Measurements from ENCODE around the gene FASTK.
"Not testable (repeated sequence)": the region's sequence is repeated elsewhere in the genome, so short reads cannot be mapped to it uniquely, and the experiment has no call there.

FASTK gene

DNA sequence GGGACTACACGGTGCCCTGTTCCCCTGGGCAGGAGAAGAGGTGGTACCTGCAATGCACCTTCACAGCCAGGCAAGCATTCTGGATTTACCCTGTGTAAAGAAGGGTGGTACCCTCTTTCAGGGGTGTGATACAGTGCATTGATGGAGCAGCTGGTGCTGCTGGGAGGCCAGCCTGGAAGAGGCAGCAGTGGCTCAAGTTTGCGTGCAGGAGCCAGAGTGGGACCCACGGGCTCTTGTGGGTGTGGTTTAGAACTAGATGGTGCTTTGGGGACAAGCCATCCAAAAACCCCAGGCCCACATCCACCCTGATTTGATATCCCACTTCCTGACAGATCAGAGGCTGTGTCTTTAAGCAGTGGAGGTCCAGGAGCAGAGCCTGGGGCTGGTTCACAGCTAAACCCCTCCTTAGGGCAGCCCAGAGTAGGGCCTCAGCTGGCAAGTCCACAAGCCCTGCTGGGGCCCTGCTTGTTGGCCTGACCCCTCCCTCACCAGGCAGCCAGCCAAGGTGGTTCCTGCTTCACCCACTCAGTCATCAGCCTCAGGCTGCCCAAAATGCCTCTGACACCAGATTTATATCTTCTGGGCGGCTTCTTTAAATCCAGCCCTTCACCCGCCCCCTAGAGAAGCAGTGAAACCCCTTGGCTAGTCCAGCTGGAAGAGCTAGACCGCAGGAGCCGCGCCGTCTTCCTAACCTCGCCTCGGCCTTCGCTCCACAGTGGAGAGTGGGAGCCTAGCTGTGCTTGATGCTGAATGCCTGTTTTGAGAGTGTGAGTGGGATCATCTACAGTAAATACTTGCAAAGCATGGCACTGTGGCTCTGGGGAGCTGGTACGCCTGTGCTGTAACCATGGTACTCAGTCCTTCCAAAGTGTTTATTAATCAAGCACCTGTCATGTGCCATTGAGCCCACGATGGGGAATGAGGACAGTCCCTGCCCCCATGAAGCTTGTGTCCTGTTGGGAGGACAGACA is 33.7 kb downstream of the FASTK start:
- DNase-seq (ENCODE audit: low spot score): no peak

DNA sequence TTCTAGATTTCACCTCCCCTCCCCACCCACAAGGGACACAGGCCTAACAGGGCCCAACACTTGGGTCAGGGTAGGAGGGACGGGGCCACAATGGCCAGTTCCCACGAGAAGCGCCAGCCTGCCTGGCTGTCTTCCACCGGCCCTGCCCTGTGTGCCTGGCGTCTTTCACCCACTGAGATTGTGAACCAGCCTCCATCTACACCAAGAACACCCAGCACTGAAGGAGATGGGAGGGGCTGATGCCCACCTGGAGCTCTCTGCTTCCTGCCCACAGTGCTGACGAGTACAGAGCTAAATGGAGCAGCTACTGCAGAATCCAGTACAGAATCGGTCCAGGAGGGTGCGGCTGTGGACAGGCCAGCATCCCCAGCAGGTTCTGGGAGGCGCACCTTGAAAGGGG is 34.6 kb downstream of the FASTK start:
- DNase-seq (ENCODE audit: low spot score): no peak

DNA sequence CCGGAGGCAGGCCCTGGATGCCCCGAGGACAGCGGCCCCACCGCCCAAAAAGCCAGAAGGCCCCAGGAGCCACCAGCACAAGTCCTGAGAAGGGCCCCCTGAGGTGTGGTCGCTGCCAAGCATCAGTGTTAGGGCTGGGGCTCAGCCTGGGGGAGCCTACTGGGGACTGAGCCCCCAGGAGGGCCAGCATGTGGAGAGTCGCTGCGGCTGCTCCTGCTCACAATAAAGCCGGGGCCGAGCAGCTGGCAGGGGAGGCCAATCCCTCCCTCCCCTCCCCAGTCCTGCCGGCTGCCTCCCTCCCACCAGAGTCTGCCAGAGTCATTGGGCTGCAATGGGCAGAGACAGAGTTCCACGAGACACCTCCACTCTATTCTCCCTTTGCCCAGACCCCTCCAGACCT is 35.3 kb downstream of the FASTK start:
- no peak for DNase-seq (ENCODE audit: low spot score)

DNA sequence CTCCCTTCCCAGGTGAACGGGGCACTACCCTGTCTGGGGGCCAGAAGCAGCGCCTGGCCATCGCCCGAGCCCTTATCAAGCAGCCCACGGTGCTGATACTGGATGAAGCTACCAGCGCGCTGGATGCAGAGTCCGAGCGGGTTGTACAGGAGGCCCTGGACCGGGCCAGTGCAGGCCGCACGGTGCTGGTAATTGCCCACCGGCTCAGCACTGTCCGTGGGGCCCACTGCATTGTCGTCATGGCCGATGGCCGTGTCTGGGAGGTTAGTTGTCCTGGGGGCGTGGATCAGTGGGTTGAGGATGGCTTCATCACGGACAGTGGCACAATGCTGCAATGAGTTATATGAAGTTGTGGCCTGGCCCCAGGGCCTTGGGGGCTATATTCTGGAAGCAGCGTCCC is 36.6 kb downstream of the FASTK start:
- DNase-seq (ENCODE audit: low spot score): no peak

DNA sequence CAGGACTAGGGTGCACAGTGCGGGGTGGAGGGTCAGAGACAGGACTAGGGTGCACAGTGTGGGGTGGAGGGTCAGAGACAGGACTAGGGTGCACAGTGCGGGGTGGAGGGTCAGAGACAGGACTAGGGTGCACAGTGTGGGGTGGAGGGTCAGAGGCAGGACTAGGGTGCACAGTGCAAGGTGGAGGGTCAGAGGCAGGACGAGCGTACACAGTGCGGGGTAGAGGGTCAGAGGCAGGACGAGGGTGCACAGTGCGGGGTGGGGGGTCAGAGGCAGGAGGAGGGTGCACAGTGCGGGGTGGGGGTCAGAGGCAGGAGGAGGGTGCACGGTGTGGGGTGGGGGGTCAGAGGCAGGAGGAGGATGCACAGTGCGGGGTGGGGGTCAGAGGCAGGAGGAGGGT is 37.2 kb downstream of the FASTK start:
- not testable (repeated sequence) for DNase-seq (ENCODE audit: low spot score)

DNA sequence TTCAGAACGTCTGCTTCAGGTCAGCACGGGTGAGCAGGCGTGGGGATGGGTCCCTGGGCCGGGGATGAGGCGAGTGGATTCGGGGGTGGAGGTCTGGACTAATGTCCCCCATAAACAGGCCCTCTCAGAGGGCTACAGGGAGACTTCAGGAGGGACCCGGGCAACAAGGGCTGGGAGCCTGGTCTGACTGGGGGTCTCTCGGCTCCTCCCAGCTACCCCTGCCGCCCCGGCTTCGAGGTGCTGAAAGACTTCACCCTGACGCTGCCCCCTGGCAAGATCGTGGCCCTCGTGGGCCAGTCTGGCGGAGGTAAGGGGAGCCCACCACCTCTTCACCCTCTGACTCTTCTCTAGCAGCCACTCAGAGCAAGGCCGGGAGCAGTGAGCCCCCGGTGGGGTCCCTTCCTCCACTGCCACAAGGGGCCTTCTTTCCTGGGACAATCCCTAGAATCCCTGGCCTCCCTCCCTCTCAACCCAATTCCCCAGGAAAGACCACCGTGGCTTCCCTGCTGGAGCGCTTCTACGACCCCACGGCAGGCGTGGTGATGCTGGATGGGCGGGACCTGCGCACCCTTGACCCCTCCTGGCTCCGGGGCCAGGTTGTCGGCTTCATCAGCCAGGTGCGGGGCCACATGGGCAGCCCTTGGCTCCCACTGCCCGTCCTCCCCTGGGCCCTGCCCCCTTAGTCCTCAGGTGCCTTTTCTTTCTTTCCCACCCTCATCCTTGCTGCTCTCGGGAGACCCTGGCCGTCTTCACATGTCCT is 39.8 kb downstream of the FASTK start:
- no peak for DNase-seq (ENCODE audit: low spot score)

DNA sequence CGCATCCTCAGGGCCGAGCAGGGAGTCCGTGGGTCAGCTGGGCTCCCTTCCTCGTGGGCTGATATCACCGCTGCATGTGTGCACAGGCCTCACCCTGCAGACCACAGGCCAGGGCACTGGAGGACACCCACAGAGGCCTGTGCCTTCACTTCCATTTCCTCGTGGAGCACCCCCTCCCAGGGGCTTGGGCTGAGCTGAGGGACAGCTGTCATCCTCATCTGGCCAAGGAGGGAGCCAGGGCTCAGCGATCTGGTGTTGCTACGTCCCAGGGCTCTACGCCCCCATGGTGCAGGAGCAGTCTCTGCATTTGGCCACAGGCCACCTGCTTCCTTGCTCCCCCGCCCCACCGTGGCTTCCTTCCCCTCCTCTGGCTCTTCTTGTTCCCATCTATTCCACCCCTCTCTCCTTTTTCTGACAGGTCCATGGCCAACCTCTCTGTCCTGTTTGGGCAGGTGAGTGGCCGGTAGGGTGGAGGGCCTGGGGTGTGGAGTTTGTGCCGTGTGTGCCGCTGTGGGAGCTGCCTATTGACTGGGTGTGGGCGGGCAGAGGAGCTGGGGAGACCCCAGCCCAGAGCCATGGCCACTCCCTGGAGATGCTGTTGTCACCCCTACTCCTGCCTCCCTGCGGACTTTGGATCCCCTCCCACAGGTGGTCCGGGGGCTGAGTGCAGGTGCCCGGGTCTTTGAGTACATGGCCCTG is 40.6 kb downstream of the FASTK start:
- DNase-seq (ENCODE audit: low spot score): no peak

DNA sequence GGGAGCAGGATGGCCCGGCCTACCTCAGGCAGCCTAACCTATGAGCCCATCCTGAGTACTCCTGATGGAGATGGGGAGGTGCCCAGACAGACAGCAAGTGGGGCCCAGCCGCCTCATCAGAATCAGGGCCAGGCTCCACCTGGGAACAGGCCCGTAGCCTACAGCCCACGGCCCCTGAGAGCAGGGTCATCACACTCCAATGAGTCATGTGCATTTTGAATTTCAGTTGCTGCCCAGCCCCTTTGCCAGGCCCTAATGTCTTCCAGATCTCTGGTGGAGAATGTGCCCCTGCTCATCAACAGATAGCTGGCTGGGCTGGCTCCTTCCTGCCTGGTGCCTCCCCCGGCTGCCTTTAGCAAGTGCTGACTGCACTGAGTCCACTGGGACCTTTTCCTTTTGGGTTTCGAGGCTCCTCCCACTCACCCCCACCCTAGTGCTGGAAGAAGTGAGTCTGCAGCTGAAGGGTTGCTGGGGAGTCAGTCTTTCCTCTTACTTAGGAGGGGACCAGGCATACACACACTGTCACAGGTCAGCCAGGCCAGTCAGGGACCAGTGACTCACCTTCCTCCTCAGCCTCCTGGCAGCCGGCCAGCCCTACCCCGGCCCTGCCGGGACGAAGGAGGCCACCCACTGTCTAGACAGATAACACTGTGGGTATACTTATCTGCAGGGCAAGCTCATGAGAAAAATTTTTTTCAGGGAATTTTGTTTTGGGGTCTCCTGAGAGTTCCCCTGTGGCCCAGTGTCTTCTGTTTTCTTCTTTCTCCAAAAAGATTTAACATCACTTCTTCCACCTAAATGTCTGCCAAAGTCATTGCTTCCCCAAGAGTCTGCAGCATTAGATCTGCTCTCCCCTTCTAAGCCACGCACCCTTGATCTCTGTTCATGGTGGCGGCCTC is 41.4 kb downstream of the FASTK start:
- peak; percentile 96 for DNase-seq (ENCODE audit: low spot score)

DNA sequence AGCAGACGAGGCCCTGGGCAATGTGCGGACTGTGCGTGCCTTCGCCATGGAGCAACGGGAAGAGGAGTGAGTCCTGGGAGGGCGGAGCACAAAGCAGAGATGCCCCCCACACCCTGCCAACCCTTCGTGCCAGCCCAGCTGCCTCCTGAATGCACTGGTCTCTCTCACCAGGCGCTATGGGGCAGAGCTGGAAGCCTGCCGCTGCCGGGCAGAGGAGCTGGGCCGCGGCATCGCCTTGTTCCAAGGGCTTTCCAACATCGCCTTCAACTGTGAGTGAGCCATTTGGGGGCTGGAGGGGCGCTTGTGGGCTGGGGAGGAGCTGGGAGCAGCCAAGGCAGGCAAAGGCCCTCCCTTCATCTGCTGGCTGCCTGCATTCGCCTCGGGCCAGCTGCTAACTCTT is 44.7 kb downstream of the FASTK start:
- DNase-seq (ENCODE audit: low spot score): no peak

DNA sequence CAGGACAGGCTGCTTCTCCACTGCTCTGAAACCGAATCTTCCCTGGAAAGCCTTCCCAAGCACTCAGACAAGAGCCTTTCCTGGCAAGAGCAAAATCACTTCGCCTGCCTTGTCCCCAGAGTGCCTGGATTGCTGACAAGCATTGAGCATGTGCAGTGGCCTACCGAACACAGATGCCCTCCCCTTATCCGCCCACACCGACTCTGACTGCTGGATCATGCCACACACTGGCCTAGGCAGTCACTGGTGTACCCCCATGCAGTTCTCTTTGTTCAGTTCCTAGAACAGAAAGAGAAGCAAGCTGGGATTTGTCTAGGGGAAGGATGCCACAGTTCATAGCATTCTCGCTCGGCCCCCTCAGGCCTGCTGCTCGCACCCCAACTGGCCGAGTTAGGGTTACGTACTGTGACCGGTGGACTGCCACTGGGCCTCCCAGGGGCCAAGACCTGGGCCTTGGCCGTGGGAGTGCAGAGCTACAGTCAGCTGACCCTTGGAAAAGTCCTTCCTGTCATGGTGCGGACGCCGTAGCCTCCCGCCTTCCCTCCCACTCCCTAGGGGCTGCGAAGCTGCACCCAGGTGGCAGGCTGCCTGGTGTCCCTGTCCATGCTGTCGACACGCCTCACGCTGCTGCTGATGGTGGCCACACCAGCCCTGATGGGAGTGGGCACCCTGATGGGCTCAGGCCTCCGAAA is 45.4 kb downstream of the FASTK start:
- DNase-seq (ENCODE audit: low spot score): no peak

DNA sequence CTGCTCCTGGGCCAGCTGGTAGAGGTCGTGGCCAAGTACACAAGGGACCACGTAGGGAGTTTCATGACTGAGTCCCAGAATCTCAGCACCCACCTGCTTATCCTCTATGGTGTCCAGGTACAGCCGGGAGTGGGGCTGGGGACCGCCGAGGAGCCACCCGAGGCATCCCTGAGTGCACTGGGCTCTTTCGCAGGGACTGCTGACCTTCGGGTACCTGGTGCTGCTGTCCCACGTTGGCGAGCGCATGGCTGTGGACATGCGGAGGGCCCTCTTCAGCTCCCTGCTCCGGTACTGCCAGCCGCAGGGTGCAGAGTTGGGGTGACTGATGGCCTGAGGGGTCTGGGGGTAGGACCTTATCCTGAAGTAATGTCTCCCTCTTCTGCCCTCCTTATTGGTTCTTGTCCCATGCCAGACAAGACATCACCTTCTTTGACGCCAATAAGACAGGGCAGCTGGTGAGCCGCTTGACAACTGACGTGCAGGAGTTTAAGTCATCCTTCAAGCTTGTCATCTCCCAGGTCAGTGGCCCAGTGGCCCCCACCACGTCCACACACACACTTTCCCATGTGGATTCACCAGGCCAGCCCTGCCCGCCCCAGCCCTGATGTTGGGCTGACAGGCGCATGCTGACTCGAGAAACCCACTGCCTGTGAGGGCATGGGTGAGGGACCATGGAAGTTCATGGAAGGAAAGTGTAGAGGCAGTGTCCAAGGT is 46.1 kb downstream of the FASTK start:
- DNase-seq (ENCODE audit: low spot score): no peak

DNA sequence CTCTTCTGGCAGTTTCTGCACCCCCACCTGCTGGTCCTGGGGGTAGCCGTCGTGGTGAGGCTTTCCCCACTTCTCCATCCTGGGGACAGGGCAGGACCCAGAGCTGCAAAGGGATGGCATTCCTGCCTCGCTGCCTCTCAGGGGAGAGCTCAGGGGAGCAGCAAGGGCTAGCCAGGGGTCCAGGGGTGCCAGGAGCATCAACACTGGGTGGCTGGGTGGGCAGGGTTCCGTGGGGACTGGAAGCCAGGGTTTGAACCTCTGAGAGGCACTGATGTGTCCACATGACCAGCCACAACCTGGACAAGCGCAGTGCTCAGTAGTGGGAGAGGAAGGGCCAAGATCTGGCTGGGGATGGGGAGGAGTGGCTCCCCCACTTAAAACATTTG is 46.8 kb downstream of the FASTK start:
- DNase-seq (ENCODE audit: low spot score): no peak

DNA sequence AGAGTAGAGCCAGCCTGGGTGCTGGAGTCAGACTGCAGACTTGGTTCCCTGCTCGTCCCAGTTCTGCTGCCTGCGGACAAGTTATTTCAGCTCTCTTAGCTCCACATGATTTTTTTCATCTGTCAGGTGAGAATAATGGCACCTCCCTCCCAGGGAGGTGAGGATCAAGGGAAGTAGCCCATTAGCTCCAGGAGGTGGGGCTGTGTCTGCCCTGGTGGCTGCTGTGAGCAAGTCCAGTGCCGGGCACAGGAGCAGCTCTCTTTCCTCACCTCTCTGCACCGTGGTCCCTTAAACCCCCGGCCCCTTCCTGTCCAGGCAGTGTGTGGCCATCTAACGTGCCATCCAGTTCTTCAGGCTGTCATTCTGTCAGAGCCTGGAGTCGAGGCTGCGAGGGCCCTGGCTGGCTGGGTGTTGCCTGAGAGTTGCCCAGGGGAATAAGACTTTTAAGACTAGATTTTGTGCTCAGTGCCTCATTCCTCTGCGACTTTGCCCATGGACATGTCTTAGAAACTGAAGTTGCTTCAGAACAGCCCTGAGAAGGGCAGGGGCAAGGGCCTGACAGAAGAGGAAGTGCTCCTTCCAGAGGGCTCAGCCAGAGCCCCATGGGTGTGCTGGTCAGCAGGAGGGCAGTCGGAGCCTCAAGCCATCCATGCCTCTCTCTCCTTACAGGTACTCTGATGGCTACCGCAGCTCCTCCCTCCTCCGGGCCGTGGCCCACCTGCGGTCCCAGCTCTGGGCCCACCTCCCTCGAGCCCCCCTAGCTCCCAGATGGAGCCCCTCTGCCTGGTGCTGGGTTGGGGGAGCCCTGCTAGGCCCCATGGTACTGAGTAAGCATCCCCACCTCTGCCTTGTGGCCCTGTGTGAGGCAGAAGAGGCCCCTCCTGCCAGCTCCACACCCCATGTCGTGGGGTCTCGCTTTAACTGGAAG is 47.4 kb downstream of the FASTK start:
- no peak for DNase-seq (ENCODE audit: low spot score)

DNA sequence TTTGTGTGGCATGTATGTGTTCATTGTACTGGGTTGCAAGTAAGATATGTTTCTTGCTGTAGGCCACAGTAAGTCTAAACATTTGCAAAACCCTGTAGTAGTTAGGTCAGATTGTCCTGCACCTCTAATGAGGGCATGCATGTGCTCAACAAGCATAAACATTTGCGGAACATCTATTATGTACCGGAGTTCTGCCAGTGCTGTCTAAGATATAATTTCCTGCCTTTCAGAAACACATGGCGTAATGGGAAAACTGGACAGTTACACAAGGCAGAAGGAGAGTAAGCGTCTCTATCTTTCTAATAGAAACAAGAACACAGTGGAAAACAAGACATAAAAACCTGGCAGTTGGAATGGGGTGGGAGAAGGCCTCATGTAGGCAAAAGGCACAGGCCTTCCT is 49.6 kb downstream of the FASTK start:
- no peak for DNase-seq (ENCODE audit: low spot score)

DNA sequence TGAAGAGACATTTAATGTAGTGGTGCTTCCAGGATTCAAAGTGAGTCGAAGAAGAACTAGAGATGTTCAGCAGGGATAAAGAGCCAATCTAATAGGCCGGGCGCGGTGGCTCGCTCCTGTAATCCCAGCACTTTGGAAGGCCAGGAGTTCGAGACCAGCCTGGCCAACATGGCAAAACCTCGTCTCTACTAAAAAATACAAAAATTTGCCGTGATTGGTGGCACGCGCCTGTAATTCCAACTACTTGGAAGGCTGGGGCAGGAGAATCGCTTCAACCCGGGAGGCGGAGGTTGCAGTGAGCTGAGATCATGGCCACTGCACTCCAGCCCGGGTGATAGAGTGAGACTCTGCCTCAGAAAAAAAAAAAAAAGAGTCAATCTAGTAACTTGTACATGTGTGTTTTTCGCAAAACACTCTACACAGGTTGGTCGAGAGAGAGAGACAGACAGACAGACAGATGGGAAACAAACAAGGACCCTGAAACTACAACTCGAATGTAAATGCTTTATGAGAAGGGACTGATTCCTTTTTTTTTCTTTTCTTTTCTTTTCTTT is 51.6 kb downstream of the FASTK start:
- no peak for DNase-seq (ENCODE audit: low spot score)

DNA sequence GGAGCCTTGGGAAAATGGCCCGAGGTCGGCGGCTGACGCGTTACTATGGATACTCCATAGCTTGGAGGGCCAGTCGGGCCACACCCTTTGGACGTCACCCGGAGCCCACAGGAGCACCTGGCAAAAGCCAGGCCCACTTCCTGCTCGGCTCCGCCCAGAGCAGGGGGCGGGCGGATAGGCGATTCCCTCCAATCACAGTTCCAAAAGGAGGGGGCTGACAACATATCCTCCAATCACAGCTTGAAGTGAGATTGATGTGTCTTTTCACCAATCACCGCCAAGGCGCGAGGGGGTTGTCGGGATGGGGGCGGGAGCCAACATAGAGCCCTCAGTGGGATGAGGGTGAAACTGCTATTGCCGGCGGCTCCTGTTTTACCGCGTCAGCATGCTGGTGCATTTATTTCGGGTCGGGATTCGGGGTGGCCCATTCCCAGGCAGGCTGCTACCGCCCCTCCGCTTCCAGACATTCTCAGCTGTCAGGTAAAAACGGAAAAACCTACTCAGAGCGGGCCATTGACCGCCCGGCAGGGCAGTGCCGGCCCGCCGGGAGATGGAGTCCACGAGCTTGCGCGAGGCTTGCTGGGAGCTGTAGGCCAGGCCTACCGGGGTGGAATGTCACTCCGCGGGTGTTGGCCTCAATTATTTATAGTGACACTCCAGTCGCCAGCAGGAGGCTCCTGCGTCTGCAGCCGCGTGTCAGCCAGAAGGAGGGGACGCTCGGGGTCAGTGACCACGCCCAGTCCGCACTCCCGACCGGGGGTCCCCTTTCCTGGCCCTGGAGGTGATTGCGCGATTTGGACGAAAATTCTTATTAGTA is 52.3 kb downstream of the FASTK start, which contains the start of gene ABCB8:
Gene ABCB8, plus strand, starts transcription at position 320 of the 817 bp plus-strand sequence. Its CDS starts 66 bp downstream, at position 386.
- peak; percentile 100 for DNase-seq (ENCODE audit: low spot score)

DNA sequence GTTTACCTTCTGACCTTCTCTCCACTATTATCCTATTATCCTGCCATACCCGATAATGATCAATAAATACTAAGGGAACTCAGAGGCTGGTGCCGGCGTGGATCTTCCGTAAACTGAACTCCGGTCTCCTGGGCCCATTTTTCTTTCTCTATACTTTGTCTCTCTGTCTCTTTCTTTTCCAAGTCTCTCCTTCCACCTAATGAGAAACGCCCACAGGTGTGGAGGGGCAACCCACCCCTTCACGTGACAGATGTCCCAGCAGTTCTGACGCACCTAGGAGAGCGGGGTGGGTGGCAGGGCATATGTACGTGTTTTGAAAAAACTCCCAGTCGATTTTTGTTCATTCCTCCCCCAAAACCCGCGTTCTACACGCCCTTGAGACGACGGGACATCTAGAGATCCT is 52.9 kb downstream of the FASTK start:
- not testable (repeated sequence) for DNase-seq (ENCODE audit: low spot score)

Measured in hepatic stellate cell (primary cell).